Body of pancreas (tissue), 4 donors: ENCODE data around the gene SLC17A1.

Source experiments
- CTCF ChIP-seq, 7 experiments: fragments of 450-650 bp in 4 of 7; fragments of 200-600 bp in 3 of 7; sonication (generic) in 3 of 7; IDR thresholded peaks; one replicate each; pipeline ENCODE4 v1.5.1; 2016 to 2019; ENCODE audit warnings: antibody characterized with exemption in 7 of 7
- POLR2A ChIP-seq, 3 donors: fragments of 450-650 bp; IDR thresholded peaks; one replicate each; pipeline ENCODE4 v1.6.1; 2016; ENCODE audit warnings: antibody characterized with exemption in 3 of 3, mild to moderate bottlenecking in 2 of 3

DNA sequence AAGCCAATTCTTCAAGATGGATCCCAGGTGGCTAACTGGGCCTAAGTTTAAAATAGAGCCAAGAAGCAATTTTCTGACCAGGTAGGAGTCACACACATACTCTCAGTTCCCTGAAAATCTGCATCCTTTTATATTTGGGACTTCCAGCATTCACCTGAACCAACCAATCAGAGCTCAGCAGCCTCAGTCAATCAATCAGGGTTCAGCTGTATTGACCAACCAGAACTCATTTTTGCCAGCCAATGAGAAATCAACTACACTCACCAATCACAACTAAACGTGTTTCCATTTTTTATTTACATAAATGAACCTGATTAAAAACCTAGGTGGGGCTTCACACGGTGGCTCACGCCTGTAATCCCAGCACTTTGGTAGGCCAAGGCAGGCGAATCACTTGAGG is 39.8 kb downstream of the SLC17A1 start:
- TF ChIP-seq POLR2A (IDR thresholded peaks at IDR 0.05) (no peak), CTCF (IDR thresholded peaks at IDR 0.05) (no peak)
